Mesodermal cell (in vitro differentiated cells): Measurements from ENCODE around the gene PCGF1.
"Not testable (repeated sequence)": the region's sequence is repeated elsewhere in the genome, so short reads cannot be mapped to it uniquely, and the experiment has no call there.

Experiments
- H3K27ac ChIP-seq: 2 replicates; pipeline ENCODE4 v1.7.0; 2013; ENCODE audit warnings: mild to moderate bottlenecking, low read depth, low read length, moderate library complexity; ENCODE audit not compliant: severe bottlenecking
- H3K36me3 ChIP-seq: 2 replicates; pipeline ENCODE4 v1.7.1; 2013; ENCODE audit warnings: mild to moderate bottlenecking, low read length, moderate library complexity; ENCODE audit not compliant: control insufficient read depth, insufficient read depth
- H3K4me1 ChIP-seq: one replicate; pipeline ENCODE4 v1.7.1; 2013; ENCODE audit warnings: mild to moderate bottlenecking, low read length; ENCODE audit not compliant: insufficient read depth, control insufficient read depth, poor library complexity, severe bottlenecking
- H3K4me3 ChIP-seq: 2 replicates; pipeline ENCODE4 v1.7.0; 2013; ENCODE audit warnings: low read length, control low read depth, mild to moderate bottlenecking; ENCODE audit not compliant: insufficient read depth, poor library complexity, severe bottlenecking; ENCODE audit errors: extremely low read depth
- H3K9me3 ChIP-seq: 2 replicates; pipeline ENCODE4 v1.7.1; 2013; ENCODE audit warnings: mild to moderate bottlenecking, low read length, moderate library complexity; ENCODE audit not compliant: control insufficient read depth
- WGBS, 2 experiments: methylation state at CpG; one replicate each; pipeline ENCODE4 v1.1.5; 2013; ENCODE audit warnings: missing lambda C conversion rate in 2 of 2; ENCODE audit not compliant: insufficient coverage in 2 of 2; 5-methylcytosine and 5-hydroxymethylcytosine counted together

The PCGF1 gene

GRCh38 chr2:74497777-74498499, 9.6 kb downstream of the PCGF1 start:
- WGBS, 2 experiments, result 5% methylated on average over 47 to 54 of the region's 61 CpGs
- Histone ChIP-seq H3K9me3 (no peaks in the 10 kb centered on the region), H3K27ac (no peak overlapping the region), H3K4me3 (peak overlapping the region; percentile 39), H3K36me3 (peaks cover 17% of the 10 kb centered on the region), H3K4me1 (peaks cover 17% of the 10 kb centered on the region)

- peaks cover 17% of the 10 kb centered on the region for H3K4me1 ChIP-seq
- 82 to 93% methylated on average over 10 to 19 of the region's 19 CpGs for WGBS, 2 experiments
- H3K27ac ChIP-seq, result no peak overlapping the region
- peaks cover 24% of the 10 kb centered on the region for H3K36me3 ChIP-seq
- H3K4me3 ChIP-seq, result peak overlapping the region; percentile 39
- no peaks in the 10 kb centered on the region for H3K9me3 ChIP-seq
Measured at GRCh38 chr2:74496997-74497776, 10.3 kb downstream of the PCGF1 start.

- Histone ChIP-seq H3K4me3 (no peak overlapping the region), H3K4me1 (peaks cover 13% of the 10 kb centered on the region), H3K36me3 (peaks cover 42% of the 10 kb centered on the region), H3K9me3 (no peaks in the 10 kb centered on the region), H3K27ac (no peak overlapping the region)
- WGBS, 2 experiments, result 100% methylated on average over 1 of the region's 1 CpG; no CpG with 5 or more reads in 1 of the 2 experiments
Measured at GRCh38 chr2:74495440-74495839, 12.1 kb downstream of the PCGF1 start.

- Histone ChIP-seq H3K4me3 (no peak overlapping the region), H3K36me3 (peaks cover 47% of the 10 kb centered on the region), H3K27ac (no peak overlapping the region), H3K4me1 (peaks cover 6% of the 10 kb centered on the region), H3K9me3 (no peaks in the 10 kb centered on the region)
- 92 to 98% methylated on average over 3 of the region's 3 CpGs for WGBS, 2 experiments
Measured at GRCh38 chr2:74493546-74493945, 13.9 kb downstream of the PCGF1 start.

- H3K4me1 ChIP-seq, result no peaks in the 10 kb centered on the region
- no peak overlapping the region for H3K27ac ChIP-seq
- no peaks in the 10 kb centered on the region for H3K9me3 ChIP-seq
- peaks cover 59% of the 10 kb centered on the region for H3K36me3 ChIP-seq
- WGBS, 2 experiments, result 97 to 99% methylated on average over 8 to 10 of the region's 12 CpGs
- no peak overlapping the region for H3K4me3 ChIP-seq
Measured at GRCh38 chr2:74491648-74492544, 15.6 kb downstream of the PCGF1 start.

GRCh38 chr2:74489906-74490305, 17.6 kb downstream of the PCGF1 start:
- Histone ChIP-seq H3K36me3 (peaks cover 67% of the 10 kb centered on the region), H3K4me3 (no peak overlapping the region), H3K4me1 (no peaks in the 10 kb centered on the region), H3K27ac (no peak overlapping the region), H3K9me3 (no peaks in the 10 kb centered on the region)
- WGBS, 2 experiments, result 97 to 100% methylated on average over 6 of the region's 9 CpGs

GRCh38 chr2:74488643-74489481, 18.6 kb downstream of the PCGF1 start:
- H3K36me3 ChIP-seq, result peaks cover 59% of the 10 kb centered on the region
- no peak overlapping the region for H3K27ac ChIP-seq
- no peak overlapping the region for H3K4me3 ChIP-seq
- WGBS, 2 experiments, result 83 to 92% methylated on average over 5 to 7 of the region's 9 CpGs
- H3K4me1 ChIP-seq, result no peaks in the 10 kb centered on the region
- no peaks in the 10 kb centered on the region for H3K9me3 ChIP-seq

GRCh38 chr2:74486141-74486540, 21.4 kb downstream of the PCGF1 start:
- no peak overlapping the region for H3K4me3 ChIP-seq
- H3K9me3 ChIP-seq, result no peaks in the 10 kb centered on the region
- no peak overlapping the region for H3K27ac ChIP-seq
- peaks cover 3% of the 10 kb centered on the region for H3K4me1 ChIP-seq
- 100% methylated on average over 2 of the region's 2 CpGs for WGBS, 2 experiments
- H3K36me3 ChIP-seq, result peaks cover 42% of the 10 kb centered on the region

- H3K36me3 ChIP-seq, result peaks cover 45% of the 10 kb centered on the region
- 90 to 91% methylated on average over 13 to 15 of the region's 19 CpGs for WGBS, 2 experiments
- H3K27ac ChIP-seq, result not testable (repeated sequence)
Measured at GRCh38 chr2:74483675-74484164, 23.8 kb downstream of the PCGF1 start.

More at GRCh38 chr2:74483675-74484164, 23.8 kb downstream of the PCGF1 start:
- H3K4me1 ChIP-seq, H3K9me3 ChIP-seq: not testable (repeated sequence)
- H3K4me3 ChIP-seq, result peak overlapping the region; percentile 79
